HG03139 (cell line): ENCODE measurements around the gene ZNF22.
"Not testable (repeated sequence)": the region's sequence is repeated elsewhere in the genome, so short reads cannot be mapped to it uniquely, and the experiment has no call there.

Experiments used
- ATAC-seq: cut with Tn5 transposase; IDR thresholded peaks from one replicate; pipeline ENCODE4 v1.9.1; 2021; ENCODE audit not compliant: unreplicated experiment

The ZNF22 gene

GRCh38 chr10:45004661-45005060 is 3.9 kb downstream of the ZNF22 start:
- ATAC-seq, result no peak

- ATAC-seq, result no peak
These were observed 4.6 kb downstream of the ZNF22 start for GRCh38 chr10:45005284-45005683.

GRCh38 chr10:45006276-45007030 is 5.7 kb downstream of the ZNF22 start:
- ATAC-seq, result no peak

- ATAC-seq, result peak; percentile 65
These were observed 7.9 kb downstream of the ZNF22 start for GRCh38 chr10:45008524-45009161.

- not testable (repeated sequence) for ATAC-seq
These were observed 13.8 kb downstream of the ZNF22 start for GRCh38 chr10:45014557-45014956.

DNA sequence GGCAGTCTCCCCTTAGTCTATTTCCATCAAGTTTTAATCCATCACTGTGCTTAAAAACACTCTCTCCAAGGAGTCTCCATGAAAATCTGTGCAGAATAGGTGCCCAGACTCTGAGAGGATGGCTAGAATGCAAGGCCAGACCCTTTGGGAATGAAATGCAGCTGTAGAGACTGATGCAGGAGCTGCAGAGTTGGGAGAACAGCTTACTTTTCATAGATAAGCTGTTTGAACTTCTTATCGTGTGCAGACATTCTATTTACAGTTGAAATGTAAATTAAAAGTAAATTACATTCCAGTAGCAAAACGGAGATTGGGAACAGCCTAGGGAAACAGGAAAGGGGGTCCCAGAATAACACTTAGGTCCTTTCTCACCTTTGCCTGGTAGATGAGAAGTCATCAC is 14.9 kb downstream of the ZNF22 start:
- no peak for ATAC-seq

GRCh38 chr10:45023426-45023825 is 22.7 kb downstream of the ZNF22 start:
- ATAC-seq, result no peak

GRCh38 chr10:45034301-45034700 is 33.6 kb downstream of the ZNF22 start:
- ATAC-seq, result no peak

DNA sequence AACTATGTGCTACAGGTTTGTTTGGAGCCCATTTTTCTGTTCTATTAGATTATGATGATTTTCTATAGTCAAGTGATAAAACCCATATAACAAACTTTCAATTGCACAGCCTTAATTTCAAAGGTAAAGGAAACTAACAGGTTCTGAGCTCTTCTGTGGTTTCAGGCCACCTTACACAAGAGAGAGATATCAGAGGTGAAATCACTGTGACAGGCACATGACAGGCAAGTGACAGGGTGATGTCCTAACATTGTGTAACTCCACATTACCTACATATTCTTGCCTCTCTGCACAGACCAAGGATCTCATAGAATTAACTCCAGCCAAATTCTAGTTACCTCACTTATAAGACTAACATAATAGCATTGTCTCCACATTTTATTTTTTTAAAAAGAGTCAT is 35.0 kb downstream of the ZNF22 start:
- ATAC-seq, result no peak

DNA sequence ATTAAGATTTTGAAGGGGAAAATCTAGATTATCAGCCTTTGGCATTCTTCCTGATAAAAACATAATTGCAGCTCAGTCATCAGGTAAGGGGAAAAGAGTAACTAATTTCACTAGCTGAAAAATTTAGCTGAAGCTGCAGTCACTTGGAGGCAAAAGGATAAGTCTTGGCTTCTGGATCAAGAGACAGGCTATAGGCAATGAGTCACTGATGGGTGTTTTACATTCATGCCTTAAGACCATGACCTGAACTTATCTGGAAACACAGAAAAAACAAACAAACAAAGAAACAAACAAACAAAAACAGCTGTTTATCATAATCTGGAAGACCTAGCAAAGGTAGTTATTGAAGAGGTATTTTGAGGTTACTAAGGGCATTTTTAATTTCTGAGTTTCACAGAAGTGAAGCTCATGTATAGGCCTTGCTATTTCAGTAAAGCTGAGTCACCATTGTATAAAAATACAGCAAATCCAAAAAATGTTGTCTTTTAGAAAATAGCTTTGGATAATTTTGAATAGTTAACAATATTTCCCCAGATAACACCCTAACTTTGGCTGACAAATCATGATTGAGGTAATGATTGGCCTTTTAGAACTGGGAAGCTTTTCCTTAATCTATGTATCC is 40.3 kb downstream of the ZNF22 start:
- ATAC-seq, result no peak

DNA sequence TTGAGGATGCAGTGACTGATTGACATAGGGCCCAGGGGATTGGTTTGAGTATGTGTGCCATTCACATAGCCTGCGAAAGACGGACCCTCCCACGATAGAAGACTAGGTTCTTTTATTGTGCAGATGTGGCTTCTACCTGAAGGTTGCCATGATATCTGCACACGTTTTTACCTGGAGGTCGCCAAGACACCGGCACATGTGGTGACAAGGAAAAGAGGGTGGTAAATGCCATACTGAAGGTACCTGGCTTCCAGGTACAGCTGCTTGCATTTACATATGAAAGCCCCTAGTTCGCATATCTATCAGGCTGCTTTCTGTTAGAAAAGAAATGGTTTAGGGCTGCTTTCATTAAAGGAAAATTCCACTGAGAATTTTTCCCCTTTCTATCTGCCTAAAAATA is 43.6 kb downstream of the ZNF22 start:
- no peak for ATAC-seq

DNA sequence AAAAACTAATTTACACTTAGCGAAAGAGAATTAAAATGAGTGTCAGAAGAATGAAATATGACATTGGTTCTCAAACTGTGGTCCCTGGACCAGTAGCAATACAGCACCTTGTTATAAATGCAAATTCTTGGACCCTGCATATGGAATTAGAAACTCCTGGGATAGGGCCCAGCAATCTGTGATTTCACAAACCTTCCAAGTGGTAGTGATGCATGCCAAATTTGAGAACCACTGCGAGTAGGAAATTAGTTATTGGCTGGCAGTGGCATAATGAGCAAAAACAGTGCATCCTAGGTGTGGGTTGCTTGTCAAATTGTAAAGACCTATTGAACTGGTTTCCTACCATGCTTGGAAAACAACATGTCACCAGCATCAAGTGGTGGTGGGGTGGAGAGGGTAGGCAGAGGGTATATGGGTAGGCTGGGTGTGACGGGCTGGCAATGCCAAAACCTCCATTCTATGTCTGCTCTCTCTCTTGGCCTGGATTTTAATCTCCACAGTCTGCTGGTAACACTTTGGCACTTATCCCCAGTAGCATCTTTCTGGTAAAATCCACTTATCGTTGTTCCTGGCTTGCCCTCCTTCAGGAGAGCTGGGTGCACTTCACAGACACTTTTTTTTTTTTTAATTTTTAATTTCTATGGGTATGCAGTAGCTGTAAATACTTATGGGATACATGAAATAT is 50.0 kb downstream of the ZNF22 start:
- ATAC-seq, result no peak

- ATAC-seq, result no peak
These were observed 52.0 kb downstream of the ZNF22 start for GRCh38 chr10:45052700-45053099.

- no peak for ATAC-seq
These were observed 52.9 kb downstream of the ZNF22 start for GRCh38 chr10:45053569-45054100.
